K562 (cell line): Measurements from ENCODE around the gene CACNB2. TPM values are rescaled to one million over a fixed set of nuclear protein-coding genes. Genes with fewer than 3 reads are reported as not detected.

ENCODE experiments used
- ATAC-seq: fragments of 200-7000 bp; cut with Tn5 transposase; 3 replicates; pipeline ENCODE4 v1.9.1; 2020; ENCODE audit warnings: moderate library complexity
- BruUV-seq: library from RNA; stranded (reverse); fragments of 400-500 nt; replicated peaks from 2 replicates; lab custom pipeline; 2021; lab: Mats Ljungman, UMichigan
- CTCF ChIA-PET: fragments of 300-600 bp; formaldehyde crosslinking; extraction: SDS; loops from one replicate; lab custom pipeline; 2021; ENCODE audit warnings: low intra/inter-chr PET ratio; lab: Yijun Ruan, JAX
- POLR2A ChIA-PET: fragments of 300-600, 350-650 bp; sonication (Branson Sonifier 250); formaldehyde crosslinking; extraction: SDS; loops from one replicate; lab custom pipeline; 2021; ENCODE audit warnings: antibody characterized with exemption, inconsistent platforms; lab: Yijun Ruan, JAX
- DNase-seq, 4 experiments: peaks; one replicate each; pipeline versions ENCODE4 v3.0.0 to v3.0.0-alpha.2; 2011 to 2018; ENCODE audit warnings: low spot score in 3 of 4, mixed read lengths in 3 of 4; ENCODE audit errors: extremely low read depth in 1 of 4
- FAIRE-seq: peaks from 2 replicates; lab custom pipeline; 2011; peaks lifted over from hg19 to GRCh38; lab: Jason Lieb, UNC
- H2AFZ ChIP-seq: 2 replicates; pipeline ENCODE4 v1.6.0; 2011; ENCODE audit warnings: low read depth, low read length, control low read depth, inconsistent platforms
- H3K27ac ChIP-seq: fragments of 200-600 bp; 3 replicates; pipeline ENCODE4 v1.8.0; 2011; ENCODE audit warnings: low read depth, mild to moderate bottlenecking, control low read depth, inconsistent platforms, low read length, moderate library complexity, mixed read lengths; ENCODE audit errors: extremely low read depth
- H3K27me3 ChIP-seq, 2 experiments: fragments of 300-600 bp in 1 of 2; 2 replicates in 1 of 2; 3 replicates in 1 of 2; pipeline versions ENCODE4 v1.6.0 to v1.8.0; 2011; ENCODE audit warnings: inconsistent platforms in 2 of 2, low read length in 2 of 2, mild to moderate bottlenecking in 1 of 2, mixed read lengths in 1 of 2, moderate library complexity in 1 of 2; ENCODE audit not compliant: control insufficient read depth in 2 of 2, insufficient read depth in 2 of 2
- H3K36me3 ChIP-seq: fragments of 300-600 bp; 3 replicates; pipeline ENCODE4 v1.8.0; 2011; ENCODE audit warnings: mild to moderate bottlenecking, low read length, inconsistent platforms; ENCODE audit not compliant: control insufficient read depth, insufficient read depth
- H3K4me1 ChIP-seq, 2 experiments: fragments of 200-600 bp in 1 of 2; replicated peaks in 1 of 2; 2 replicates in 1 of 2; 3 replicates in 1 of 2; pipeline versions ENCODE4 v1.5.1 to v1.8.0; 2011; ENCODE audit warnings: inconsistent platforms in 2 of 2, low read length in 2 of 2, mild to moderate bottlenecking in 1 of 2, mixed read lengths in 1 of 2, moderate library complexity in 1 of 2; ENCODE audit not compliant: control insufficient read depth in 2 of 2, insufficient read depth in 2 of 2
- H3K4me2 ChIP-seq: 2 replicates; pipeline ENCODE4 v1.6.1; 2011; ENCODE audit warnings: low read length, control low read depth, inconsistent platforms, mixed read lengths; ENCODE audit not compliant: insufficient read depth
- H3K4me3 ChIP-seq: fragments of 200-600 bp; sonication (generic), shearing (Covaris generic); 2 replicates; pipeline ENCODE4 v1.5.1; 2016; ENCODE audit warnings: control low read depth, inconsistent platforms
- H3K79me2 ChIP-seq: fragments of 200-600 bp; 3 replicates; pipeline ENCODE4 v1.8.0; 2011; ENCODE audit warnings: low read length, inconsistent platforms; ENCODE audit not compliant: control insufficient read depth, insufficient read depth
- H3K9ac ChIP-seq, 2 experiments: 2 replicates each; pipeline versions ENCODE4 v1.6.0 to v1.6.1; 2011; ENCODE audit warnings: low read depth in 2 of 2, low read length in 2 of 2, control low read depth in 1 of 2, inconsistent platforms in 1 of 2, mild to moderate bottlenecking in 1 of 2, mixed read lengths in 1 of 2; ENCODE audit not compliant: insufficient read depth in 1 of 2
- H3K9me1 ChIP-seq: one replicate; pipeline ENCODE4 v1.6.0; 2011; ENCODE audit warnings: inconsistent platforms, mild to moderate bottlenecking, low read length, moderate library complexity; ENCODE audit not compliant: control insufficient read depth, insufficient read depth
- H3K9me3 ChIP-seq: replicated peaks from 2 replicates; pipeline ENCODE4 v1.5.1; 2011; ENCODE audit warnings: low read depth, low read length, inconsistent platforms; ENCODE audit not compliant: control insufficient read depth, insufficient read depth
- H4K20me1 ChIP-seq: replicated peaks from 2 replicates; pipeline ENCODE4 v1.6.1; 2011; ENCODE audit warnings: low read length, inconsistent platforms, mixed read lengths; ENCODE audit not compliant: control insufficient read depth, insufficient read depth
- CBX8 ChIP-seq: fragments of 200-600 bp; sonication (generic); IDR thresholded peaks from 2 replicates; pipeline ENCODE4 v1.6.1; 2012; ENCODE audit warnings: borderline replicate concordance, mixed run types, low read depth, mild to moderate bottlenecking, moderate library complexity, mixed read lengths, low read length, control low read depth, inconsistent platforms; ENCODE audit not compliant: poor library complexity, severe bottlenecking; ENCODE audit errors: extremely low read depth
- DACH1 ChIP-seq: fragments of 450-650 bp; IDR thresholded peaks from 2 replicates; pipeline ENCODE4 v1.6.1; 2018; ENCODE audit not compliant: partially characterized antibody
- EP400 ChIP-seq: fragments of 450-650 bp; IDR thresholded peaks from 2 replicates; pipeline ENCODE4 v1.6.1; 2017; ENCODE audit warnings: antibody characterized with exemption, mild to moderate bottlenecking, moderate library complexity
- ETV1 ChIP-seq: fragments of 450-650 bp; conservative IDR thresholded peaks from 2 replicates; pipeline ENCODE4 v1.6.1; 2016; ENCODE audit warnings: missing genetic modification characterization, control low read depth, low read depth, missing compliant biosample characterization
- LCOR ChIP-seq: sonication (generic); formaldehyde crosslinking; IDR thresholded peaks from 2 replicates; pipeline ENCODE4 v1.8.0; 2022; ENCODE audit warnings: mild to moderate bottlenecking, missing genetic modification reagents
- RBM39 ChIP-seq: fragments of 200-400 bp; formaldehyde crosslinking; optimal IDR thresholded peaks from 2 replicates; pipeline ENCODE3; 2018; ENCODE audit warnings: low read depth, low read length
- SIX5 ChIP-seq, 2 experiments: IDR thresholded peaks; 2 replicates each; pipeline ENCODE4 v1.6.1; 2011; ENCODE audit warnings: low read length in 2 of 2, borderline replicate concordance in 1 of 2, low read depth in 1 of 2, mild to moderate bottlenecking in 1 of 2, moderate library complexity in 1 of 2; ENCODE audit not compliant: insufficient read depth in 1 of 2
- ZC3H4 ChIP-seq: sonication (generic); formaldehyde crosslinking; IDR thresholded peaks from 2 replicates; pipeline ENCODE4 v1.9.0; 2021; ENCODE audit warnings: missing genetic modification reagents, borderline replicate concordance
- ZNF316 ChIP-seq: fragments of 450-650 bp; IDR thresholded peaks from 2 replicates; pipeline ENCODE4 v1.6.1; 2016
- ZSCAN32 ChIP-seq: fragments of 450-650 bp; formaldehyde crosslinking; IDR thresholded peaks from 2 replicates; pipeline ENCODE4 v1.4.0; 2020; ENCODE audit warnings: mild to moderate bottlenecking, moderate library complexity
- WGBS: fragments of 100-300 bp; shearing (Covaris generic); methylation state at CpG from one replicate; pipeline ENCODE4 v1.1.6; 2016; ENCODE audit warnings: low coverage, mixed read lengths; ENCODE audit not compliant: insufficient coverage; ENCODE audit errors: missing lambda C conversion rate; 5-methylcytosine and 5-hydroxymethylcytosine counted together
- in situ Hi-C: fragments of 300-500 bp; cut with MboI; formaldehyde crosslinking; loops from 4 replicates; pipeline ENCODE4 v1.15.0; 2018; ENCODE audit warnings: inconsistent platforms, mixed read lengths
- intact Hi-C: fragments of 100-400 bp; cut with micrococcal nuclease; formaldehyde crosslinking; loops from 2 replicates; pipeline ENCODE4 v1.14.2; 2022
- polyA plus RNA-seq, 8 experiments: library from polyadenylated mRNA; depleted of rRNA in 4 of 8; stranded (reverse) in 5 of 8; unstranded in 3 of 8; fragments of >200 nt; fragmentation: Nextera tagmentation in 2 of 8; fragmentation: Illumina TruSeq in 1 of 8; extraction: Ambion mirVana in 2 of 8; extraction: Trizol in 1 of 8; gene quantifications; 2 replicates each; pipeline versions ENCODE4 v1.2.1 to v1.2.3, GENCODE V29; 2011 to 2014; ENCODE audit warnings: inconsistent platforms in 1 of 8, missing spikeins in 1 of 8
- total RNA-seq, 7 experiments: library from RNA; depleted of rRNA in 6 of 7; stranded (reverse); fragments of >200 nt in 6 of 7; fragmentation: Illumina TruSeq in 2 of 7; extraction: Trizol in 2 of 7; gene quantifications; 2 replicates each; pipeline versions ENCODE4 v1.2.1 to v1.2.3, GENCODE V29; 2011 to 2021; ENCODE audit warnings: low replicate concordance in 1 of 7
- TF ChIP-seq, protein P1 (sequence below): fragments of 250-450 bp; sonication (Bioruptor Pico); IDR thresholded peaks from 2 replicates; pipeline ENCODE4 v1.4.0; 2020; ENCODE audit warnings: mild to moderate bottlenecking, moderate library complexity
- TF ChIP-seq, protein P2 (sequence below), 2 experiments: fragments of 450-650 bp; conservative IDR thresholded peaks; 2 replicates each; pipeline ENCODE4 v1.6.1; 2017; ENCODE audit warnings: mild to moderate bottlenecking in 2 of 2, moderate library complexity in 2 of 2

CACNB2 gene
- total and polyA plus RNA-seq, 9 of the 15 experiments (the other 6 are each of a cell fraction or from before 2014, with no cell fraction given): 1.8 to 2.2 TPM; not detected in 7

DNA sequence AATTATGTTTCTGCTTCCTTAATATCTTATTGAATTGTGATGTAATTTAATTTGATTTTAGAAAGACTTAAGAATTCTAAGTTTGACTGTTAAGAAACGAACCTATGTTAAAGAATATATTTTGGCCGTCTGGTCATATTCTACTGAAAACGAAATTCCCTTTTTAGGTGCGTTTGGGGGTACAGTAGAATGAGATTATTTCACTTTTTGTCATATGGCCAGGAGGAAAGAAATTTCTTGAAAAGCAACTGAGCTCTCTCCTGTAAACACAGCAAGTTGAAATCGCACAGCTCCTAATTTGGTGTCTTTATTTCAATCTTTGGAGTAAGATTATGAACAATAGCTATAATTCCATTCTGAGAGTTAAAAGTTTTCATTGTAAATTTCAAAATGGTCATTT lies 227.6 kb downstream of the CACNB2 start:
- intact Hi-C loops (no loop called here), in situ Hi-C loops (no loop called here)
- no peaks in the 10 kb centered on the region for H3K9me3 ChIP-seq
- H2AFZ ChIP-seq: no peak overlapping the region
- DNase-seq: no peak
- H3K79me2 ChIP-seq: no peaks in the 10 kb centered on the region
- H3K9me1 ChIP-seq: no peaks in the 10 kb centered on the region
- H3K4me2 ChIP-seq: no peak overlapping the region
- no peak overlapping the region for H3K27ac ChIP-seq
- no peak overlapping the region for H3K9ac ChIP-seq
- no peak for ATAC-seq
- TF ChIP-seq LCOR (CRISPR knock-in tag) (no peak), SIX5 (IDR thresholded peaks at IDR 0.05; ENCODE audit: borderline replicate concordance in 1 of 2, insufficient read depth in 1 of 2, low read depth in 1 of 2, low read length in 2 of 2) (no peak), RBM39 (no peak), CBX8 (peak; percentile 54)
- H3K4me1 ChIP-seq: no peaks in the 10 kb centered on the region
- H3K36me3 ChIP-seq: no peaks in the 10 kb centered on the region
- no peaks in the 10 kb centered on the region for H4K20me1 ChIP-seq
- CTCF ChIA-PET: no interaction called here
- 2% methylated on average over 5 of the region's 5 CpGs for WGBS
- no TSS peak for BruUV-seq
- H3K27me3 ChIP-seq: no peaks in the 10 kb centered on the region
- FAIRE-seq: no peak
- POLR2A ChIA-PET: no interaction called here
- no peak overlapping the region for H3K4me3 ChIP-seq

DNA sequence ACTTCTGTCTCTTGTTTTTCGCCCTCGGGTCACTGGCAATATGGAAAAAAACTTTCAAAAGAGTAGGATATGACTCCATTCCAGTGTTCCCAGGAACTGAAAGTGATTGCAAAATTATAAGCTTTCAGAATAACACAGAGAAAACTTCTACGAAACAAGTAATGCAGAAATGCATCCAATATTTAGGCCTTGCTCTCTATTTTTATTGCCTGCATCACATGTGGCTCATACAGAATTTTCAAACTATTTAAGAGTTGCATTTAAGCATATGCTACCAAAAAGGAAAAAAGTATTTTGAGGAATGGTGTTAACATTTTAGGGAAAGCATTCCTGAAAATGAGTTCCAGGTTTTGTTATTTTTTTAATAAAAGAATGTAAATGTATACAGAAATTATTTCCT lies 228.0 kb downstream of the CACNB2 start:
- ChIA-PET CTCF (no interaction called here), POLR2A (no interaction called here)
- BruUV-seq: no TSS peak
- no peak overlapping the region for H2AFZ ChIP-seq
- no peaks in the 10 kb centered on the region for H4K20me1 ChIP-seq
- in situ Hi-C loops (no loop called here), intact Hi-C loops (no loop called here)
- no peak for FAIRE-seq
- no peaks in the 10 kb centered on the region for H3K36me3 ChIP-seq
- no peak for DNase-seq
- H3K4me1 ChIP-seq: no peaks in the 10 kb centered on the region
- H3K9me1 ChIP-seq: no peaks in the 10 kb centered on the region
- WGBS: 0% methylated on average over 3 of the region's 3 CpGs
- ATAC-seq: no peak
- H3K9ac ChIP-seq: no peak overlapping the region
- no peaks in the 10 kb centered on the region for H3K79me2 ChIP-seq
- H3K4me3 ChIP-seq: no peak overlapping the region
- no peak overlapping the region for H3K27ac ChIP-seq
- no peak overlapping the region for H3K4me2 ChIP-seq
- no peaks in the 10 kb centered on the region for H3K9me3 ChIP-seq
- no peaks in the 10 kb centered on the region for H3K27me3 ChIP-seq
- TF ChIP-seq EP400: no peak
- TF ChIP-seq, protein P1, sequence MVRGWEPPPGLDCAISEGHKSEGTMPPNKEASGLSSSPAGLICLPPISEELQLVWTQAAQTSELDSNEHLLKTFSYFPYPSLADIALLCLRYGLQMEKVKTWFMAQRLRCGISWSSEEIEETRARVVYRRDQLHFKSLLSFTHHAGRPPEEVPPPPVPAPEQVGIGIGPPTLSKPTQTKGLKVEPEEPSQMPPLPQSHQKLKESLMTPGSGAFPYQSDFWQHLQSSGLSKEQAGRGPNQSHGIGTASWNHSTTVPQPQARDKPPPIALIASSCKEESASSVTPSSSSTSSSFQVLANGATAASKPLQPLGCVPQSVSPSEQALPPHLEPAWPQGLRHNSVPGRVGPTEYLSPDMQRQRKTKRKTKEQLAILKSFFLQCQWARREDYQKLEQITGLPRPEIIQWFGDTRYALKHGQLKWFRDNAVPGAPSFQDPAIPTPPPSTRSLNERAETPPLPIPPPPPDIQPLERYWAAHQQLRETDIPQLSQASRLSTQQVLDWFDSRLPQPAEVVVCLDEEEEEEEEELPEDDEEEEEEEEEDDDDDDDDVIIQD (CRISPR knock-in tag): no peak
- no peak for TF ChIP-seq ZSCAN32
- no peak for TF ChIP-seq DACH1
- TF ChIP-seq ZC3H4 (CRISPR knock-in tag): no peak
- no peak for TF ChIP-seq ETV1
- TF ChIP-seq, protein P2, sequence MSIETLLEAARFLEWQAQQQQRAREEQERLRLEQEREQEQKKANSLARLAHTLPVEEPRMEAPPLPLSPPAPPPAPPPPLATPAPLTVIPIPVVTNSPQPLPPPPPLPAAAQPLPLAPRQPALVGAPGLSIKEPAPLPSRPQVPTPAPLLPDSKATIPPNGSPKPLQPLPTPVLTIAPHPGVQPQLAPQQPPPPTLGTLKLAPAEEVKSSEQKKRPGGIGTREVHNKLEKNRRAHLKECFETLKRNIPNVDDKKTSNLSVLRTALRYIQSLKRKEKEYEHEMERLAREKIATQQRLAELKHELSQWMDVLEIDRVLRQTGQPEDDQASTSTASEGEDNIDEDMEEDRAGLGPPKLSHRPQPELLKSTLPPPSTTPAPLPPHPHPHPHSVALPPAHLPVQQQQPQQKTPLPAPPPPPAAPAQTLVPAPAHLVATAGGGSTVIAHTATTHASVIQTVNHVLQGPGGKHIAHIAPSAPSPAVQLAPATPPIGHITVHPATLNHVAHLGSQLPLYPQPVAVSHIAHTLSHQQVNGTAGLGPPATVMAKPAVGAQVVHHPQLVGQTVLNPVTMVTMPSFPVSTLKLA (conservative IDR thresholded peaks at IDR 0.05): no peak
- no peak for TF ChIP-seq ZNF316
